Stimulated activated CD4-positive, alpha-beta T cell treated with anti-CD3 and anti-CD28 coated beads, Interleukin-12 subunit alpha, Interleukin-12 subunit beta, amount 100 ng/mL, for 48 hours (primary cell): ENCODE measurements around the gene MANBA.
"Not testable (repeated sequence)": the region's sequence is repeated elsewhere in the genome, so short reads cannot be mapped to it uniquely, and the experiment has no call there.

Source experiments
- DNase-seq, 3 donors: peaks; one replicate each; pipeline ENCODE4 v3.0.0-alpha.2; 2020; ENCODE audit warnings: low read depth in 2 of 3, low spot score in 1 of 3

MANBA gene

DNA sequence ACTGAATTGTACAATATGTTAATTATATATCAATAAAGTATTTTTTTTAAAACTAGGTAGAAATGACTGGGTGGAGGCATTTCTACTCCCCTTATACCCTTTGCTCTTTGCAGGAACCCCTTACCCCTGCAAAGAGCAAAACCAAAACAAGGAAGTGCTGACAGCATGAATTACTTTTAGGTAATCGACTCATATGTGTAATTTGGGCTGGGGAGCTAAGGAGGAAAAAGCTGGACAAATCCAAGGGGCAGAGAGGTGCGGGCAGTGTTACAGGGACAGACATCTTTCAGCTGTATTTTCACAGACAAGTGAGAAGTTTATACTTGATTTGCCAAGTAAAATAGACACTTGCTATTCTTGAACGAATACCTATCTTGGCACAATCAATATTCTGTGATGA, 35.5 kb downstream of the MANBA start:
- DNase-seq = no peak

DNA sequence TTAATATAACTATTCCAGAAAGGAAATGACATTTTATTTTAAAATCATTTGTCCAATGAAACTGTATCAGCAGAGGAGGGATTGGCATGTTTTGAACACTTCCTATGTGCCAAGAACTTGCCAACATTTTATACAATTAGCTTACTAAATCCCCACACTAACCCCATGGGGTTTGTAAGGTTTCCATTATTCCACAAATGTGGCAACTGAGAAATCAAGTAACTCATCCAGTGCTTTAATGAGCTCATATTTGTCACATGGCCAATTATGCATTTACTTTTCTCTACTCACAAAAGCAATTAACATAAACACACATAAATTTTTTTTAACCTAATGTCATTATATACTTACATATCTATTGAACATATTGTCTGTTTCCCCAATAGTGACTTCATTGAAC, 37.3 kb downstream of the MANBA start:
- DNase-seq = no peak

DNA sequence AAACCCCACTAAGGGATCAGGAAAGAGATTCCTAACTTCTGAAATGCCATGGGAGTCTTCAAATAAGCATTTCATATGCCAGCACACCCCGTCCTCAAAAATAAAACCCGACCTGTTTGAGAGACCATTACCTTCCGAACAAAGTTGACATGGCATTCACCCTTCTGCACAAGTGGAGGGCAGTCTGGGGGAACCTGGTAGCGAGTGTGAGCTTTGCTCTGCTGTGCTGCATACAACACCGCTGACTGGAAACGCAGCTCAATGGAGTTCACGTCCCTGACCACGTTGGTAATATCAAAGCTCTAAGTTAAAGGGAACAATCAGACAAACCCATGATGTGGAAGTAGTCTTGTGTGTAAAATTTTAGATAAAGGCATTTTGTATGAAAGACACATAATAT, 38.0 kb downstream of the MANBA start:
- no peak for DNase-seq

DNA sequence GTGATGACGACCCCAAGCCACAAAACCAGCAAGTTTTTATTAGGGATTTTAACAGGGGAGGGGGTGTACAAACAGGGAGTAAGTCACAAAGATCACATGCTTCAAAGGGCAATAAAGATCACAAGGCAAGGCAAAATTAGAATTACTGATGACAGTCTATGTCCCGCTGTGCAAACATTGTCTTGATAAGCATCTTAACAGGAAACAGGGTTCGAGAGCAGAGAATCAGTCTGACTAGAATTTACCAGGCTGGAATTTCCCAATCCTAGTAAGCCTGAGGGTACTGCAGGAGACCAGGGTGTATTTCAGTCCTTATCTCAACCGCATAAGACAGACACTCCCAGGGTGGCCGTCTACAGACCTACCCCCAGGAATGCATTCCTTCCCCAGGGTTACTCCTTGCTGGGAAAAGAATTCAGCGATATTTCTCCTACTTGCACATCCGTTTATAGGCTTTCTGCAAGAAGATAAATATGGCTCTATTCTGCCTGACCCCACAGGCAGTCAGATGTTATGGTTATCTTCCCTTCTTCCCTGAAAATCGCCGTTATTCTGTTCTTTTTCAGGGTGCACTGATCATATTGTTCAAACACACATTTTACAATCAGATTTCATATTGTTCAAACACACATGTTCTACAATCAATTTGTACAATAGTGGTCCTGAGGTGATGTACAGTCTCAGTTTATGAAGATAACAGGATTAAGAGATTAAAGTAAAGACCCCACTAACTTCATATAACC, 41.8 kb downstream of the MANBA start:
- not testable (repeated sequence) for DNase-seq

DNA sequence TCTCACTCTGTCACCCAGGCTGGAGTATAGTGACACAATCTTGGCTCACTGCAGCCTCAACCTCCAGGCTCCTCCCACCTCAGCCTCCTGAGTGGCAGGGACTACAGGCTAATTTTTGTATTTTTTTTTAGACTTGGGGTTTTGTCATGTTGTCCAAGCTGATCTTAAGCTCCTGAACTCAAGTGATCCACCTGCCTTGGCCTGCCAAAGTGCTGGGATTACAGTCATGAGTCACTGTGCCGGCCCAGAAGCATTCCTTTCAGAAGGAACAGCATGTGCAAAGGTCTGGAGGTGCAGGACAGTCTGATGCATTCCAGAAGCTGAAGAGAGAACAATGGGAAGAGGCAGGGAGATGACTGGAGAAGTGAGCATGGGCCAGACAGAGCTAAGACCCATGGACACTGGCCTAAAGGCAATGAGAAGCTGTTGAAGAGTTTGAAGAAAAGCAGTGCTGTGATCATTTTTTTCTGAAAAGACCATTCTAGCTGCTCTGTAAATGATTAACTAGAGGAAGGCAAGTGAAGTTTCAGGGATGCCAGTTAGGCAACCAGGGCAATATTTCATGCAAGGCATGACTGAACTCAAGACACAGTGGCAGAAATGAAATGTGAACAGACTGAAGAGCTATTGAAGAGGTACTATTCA, 43.2 kb downstream of the MANBA start:
- no peak for DNase-seq

DNA sequence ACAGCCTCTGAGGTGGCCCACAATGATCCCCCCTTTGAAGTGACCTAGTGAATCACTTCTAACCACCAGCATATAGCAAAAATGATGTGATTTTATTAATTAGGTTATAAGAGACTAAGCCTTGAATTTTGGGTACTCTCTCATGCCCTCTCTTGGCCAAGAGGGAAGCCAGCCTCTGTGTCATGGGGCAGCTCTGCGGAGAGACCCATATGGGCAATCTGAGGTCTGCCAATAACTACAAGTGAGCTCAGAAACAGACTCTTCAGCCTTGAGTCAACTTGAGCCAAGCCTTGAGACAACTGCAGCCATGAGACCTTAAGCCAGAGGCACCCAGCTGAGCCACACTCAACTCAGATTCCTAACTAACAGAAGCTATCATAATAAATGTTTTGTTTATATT, 45.7 kb downstream of the MANBA start:
- DNase-seq = no peak

DNA sequence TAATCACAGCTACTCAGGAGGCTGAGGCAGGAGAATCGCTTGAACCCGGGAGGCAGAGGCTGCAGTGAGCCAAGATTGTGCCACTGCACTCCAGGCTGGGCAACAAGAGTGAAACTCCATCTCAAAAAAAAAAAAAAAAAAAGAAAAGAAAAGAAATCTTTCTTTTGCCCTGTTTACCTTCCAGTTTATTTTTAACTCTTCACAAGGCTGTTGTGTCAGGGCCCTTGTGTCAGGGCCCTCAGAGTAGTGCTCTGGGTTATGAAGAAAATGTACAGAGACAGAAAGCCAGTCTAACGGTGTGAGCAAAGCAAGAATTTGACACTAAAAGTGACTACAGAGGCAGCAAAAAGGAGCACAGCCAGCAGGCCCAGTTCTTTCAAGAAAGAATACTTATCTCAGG, 47.0 kb downstream of the MANBA start:
- not testable (repeated sequence) for DNase-seq

DNA sequence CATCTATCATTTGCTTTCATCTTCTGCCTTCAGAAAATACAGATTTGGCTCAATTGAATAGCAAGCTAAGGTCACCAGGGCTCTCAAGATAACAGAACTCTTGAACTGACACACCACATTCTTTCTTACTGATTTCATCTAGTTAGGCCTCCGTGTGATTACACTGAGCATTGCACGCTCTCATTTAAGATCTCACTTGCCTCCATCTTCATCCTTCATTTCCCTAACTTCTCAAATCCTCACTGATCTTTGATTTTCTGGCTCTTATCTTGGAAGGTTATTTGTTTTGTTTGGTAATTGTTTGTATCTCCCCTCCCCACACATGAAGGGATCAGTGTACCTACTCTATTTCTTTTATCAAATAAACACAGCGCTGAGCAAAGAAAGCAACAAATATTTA, 47.7 kb downstream of the MANBA start:
- no peak for DNase-seq

DNA sequence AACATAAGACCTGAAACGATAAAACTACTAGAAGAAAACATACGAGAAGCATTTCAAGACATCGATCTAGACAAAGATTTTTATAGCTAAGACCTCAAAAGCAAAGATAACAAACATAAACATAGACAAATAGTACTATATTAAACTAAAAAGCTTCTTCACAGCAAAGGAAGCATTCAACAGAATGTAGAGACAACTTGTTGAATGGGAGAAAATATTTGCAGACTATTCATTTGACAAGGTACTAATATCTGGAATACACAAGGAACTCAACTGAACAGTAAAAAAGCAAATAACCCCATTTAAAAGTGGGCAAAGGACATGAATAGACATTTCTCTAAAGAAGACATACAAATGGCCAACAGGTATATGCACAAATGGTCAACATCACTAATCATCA, 49.8 kb downstream of the MANBA start:
- no peak for DNase-seq

DNA sequence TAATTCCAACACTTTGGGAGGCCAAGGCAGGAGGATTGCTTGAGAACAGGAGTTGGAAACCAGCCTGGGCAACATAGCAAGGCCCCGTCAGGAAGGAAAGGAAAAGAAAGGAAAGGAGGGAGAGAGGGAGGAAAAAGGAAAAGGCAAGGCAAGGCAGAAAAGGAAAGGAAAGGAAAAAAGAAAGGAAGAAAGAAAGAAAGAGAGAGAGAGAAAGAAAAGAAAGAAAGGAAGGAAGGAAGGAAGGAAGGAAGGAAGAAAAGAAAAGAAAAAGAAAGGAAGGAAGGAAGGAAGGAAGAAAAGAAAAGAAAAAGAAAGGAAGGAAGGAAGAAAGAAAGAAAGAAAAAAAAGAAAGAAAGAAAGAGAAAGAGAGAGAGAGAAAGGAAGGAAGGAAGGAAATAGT, 51.7 kb downstream of the MANBA start:
- DNase-seq = not testable (repeated sequence)

DNA sequence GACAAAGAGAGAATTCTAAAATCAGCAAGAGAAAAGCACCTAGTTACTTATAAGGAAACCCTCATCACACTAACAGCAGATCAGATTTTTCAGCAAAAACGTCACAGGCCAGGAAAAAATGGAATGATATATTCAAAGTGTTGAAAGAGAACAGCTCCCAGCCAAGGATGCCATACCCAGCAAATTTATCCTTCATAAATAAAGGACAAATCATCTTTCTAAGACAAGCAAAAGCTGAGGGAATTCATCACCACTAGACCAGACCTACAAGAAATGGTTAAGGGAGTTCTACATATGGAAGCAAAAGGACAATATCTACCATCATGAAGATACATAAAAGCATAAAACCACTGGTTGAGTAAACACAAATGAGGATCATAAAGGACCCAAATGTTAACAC, 53.6 kb downstream of the MANBA start:
- DNase-seq = no peak

DNA sequence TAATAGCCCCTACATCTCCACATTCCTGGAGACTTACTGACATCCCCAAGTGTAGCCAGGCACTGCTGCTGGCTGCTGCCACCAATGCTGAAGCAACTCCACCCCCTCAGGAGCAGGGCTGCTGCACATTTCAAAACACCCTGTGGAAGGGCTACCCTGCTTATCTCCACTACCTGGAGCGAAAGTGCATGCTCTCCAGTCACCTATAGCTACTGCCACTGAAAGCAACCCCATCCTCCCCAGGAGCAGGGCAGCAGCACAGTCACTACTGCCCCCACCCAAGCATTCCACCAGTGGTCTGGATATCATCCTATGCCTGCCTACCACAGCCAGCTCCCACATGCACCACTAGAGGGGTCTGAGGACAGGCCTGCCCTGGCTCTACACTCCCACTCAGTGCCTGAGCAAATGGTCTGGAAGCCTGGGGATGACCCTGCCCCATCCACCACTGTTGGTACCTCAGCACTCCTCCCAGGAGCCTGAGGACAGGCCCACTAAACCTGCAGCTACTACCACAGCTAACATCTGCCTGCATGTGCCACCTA, 55.3 kb downstream of the MANBA start:
- no peak for DNase-seq

DNA sequence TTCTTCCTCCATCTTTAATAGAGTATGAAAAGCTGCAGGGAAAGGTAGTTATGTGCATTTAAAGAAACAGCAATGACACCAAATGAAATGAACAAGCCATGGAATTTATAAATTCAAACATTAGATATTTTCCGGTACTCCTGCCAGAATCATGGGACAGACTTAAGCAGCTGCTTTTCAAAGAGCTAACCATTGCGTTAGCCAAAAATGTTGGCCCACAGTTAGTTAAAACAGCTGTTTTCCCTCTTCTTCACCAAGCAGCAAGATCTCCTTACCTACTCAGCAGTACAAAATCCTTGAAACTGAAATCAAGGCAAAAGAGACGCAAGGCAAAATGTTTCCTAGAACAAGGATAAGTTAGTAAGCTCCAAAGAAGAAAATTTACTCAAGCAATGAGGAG, 64.0 kb downstream of the MANBA start:
- DNase-seq = no peak

DNA sequence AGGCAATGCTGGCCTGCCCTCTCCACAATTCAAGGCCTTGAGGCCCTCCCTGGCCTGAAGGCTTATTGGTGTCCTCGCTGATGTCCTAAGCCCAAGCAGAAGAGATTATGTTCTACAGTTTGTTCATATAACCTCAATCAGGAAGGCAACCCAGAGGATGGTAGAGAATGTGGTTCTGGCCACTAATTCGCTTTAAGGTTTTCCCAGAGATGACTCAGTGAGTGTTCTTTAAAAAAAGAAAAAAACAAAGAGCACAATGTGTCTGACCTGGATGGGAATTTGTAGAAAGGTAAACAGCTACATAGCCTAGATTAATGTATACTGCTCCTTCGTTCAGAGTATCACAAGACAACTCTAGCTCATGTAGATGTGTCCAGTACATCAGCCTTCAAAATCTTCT, 66.0 kb downstream of the MANBA start:
- DNase-seq = no peak

DNA sequence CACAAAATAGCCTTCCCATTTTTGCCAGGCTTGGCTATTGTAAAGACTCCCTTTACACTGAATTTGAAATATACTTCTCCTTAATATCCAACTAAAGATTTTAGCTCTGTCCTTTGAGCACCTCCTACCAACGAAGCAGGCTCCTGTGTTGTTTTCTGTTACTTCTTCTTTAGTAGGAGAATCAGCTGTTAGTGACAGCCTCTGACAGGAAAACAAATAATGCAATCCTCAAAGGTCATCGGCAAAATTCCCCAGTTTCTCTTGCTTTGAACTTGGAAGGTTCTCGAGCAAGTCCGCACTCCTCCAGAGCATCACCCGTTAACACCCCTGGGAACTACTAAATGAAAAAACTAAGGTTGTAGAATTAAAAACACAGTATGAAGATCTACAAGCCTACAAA, 66.9 kb downstream of the MANBA start:
- DNase-seq = no peak

DNA sequence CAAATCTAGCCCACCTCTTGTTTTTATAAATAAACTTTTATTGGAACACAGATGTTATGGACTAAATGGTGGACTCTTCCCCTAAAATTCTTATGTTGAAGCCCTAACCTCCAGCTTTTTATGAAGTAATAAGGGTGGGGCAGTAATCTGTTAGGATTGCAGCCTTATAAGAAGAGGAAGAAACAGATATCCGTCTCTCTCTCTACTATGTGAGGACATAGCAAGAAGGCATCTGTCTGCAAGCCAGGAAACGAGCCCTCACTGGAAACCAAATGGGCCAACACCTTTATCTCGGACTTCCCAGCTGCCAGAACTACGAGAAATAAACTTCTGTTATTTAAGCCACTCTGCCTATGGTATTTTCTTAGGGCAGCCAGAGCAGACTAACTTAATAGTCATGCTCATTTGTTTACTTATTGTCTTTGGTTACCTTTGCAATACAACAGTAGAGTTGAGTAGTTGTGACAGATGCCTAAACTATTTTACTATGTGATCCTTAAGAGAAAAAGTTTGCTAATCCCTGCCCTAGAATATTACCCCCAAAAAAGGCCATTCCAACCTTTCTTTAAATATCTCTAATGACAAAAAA, 67.4 kb downstream of the MANBA start:
- DNase-seq = no peak

DNA sequence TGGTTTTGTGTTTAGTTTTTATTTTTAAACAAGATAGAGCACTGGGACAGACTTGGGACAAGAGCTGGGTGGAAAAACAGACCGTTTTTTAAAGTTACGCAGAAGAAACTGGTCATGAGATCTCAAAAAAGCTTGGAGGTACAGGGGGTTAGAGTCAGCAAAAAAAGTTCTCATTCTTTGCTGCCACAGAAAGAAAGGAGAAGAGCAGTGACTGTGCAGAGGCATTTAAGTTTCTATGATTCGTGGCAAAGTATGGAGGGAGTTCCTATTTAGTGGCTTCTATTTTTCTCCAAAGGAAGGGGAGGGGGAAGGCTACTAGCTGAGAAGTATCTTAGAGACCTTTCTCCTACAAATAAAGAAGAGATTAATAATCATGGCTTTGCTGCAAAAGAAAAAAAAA, 68.3 kb downstream of the MANBA start:
- no peak for DNase-seq

DNA sequence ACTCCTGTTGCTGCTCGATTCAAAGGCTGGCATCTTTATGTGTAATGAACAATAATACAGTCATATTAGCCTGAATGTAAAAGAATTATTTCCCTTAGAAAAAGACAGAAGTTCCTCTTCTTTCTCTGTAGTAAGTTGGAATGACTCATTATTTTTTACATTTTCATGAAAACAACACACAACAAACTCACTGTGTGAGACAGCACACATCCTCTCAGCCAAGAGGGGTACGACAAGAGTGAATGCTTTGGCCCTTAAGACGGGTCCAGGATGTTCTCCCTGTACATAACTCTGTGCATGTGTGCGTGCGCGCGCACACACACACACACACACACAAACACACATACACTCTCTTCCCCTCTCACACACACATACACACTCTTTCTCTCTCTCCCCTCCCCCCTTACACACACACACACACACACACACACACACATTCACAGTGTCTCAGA, 72.8 kb downstream of the MANBA start:
- DNase-seq = no peak

DNA sequence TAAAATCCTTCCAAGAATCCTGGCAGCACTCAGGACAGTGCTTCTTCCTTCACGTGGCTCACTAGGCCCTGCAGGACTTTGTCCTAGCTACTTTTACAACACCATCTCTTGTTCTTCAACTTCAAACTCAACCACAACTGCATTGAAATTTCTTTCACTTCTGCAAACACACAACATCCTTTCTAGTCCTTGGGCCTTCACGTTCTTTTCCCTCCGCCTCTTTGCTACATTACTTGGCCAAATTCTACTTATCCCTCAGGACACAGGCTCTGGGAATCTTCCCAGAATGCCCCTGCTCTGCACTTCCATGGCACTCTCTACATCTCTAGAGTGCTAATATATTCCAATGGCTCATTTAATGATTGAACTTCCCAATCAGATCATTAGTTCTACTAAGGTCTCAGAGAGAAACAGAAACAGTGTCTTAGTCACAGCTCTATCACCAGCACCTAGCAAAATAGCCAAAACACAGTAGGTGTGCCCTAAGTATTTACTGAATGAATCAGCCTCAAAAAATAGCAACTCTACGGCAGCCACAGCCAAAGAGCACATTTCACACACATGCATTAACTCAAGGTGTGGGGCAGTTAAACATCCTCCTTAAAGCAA, 73.3 kb downstream of the MANBA start:
- no peak for DNase-seq

DNA sequence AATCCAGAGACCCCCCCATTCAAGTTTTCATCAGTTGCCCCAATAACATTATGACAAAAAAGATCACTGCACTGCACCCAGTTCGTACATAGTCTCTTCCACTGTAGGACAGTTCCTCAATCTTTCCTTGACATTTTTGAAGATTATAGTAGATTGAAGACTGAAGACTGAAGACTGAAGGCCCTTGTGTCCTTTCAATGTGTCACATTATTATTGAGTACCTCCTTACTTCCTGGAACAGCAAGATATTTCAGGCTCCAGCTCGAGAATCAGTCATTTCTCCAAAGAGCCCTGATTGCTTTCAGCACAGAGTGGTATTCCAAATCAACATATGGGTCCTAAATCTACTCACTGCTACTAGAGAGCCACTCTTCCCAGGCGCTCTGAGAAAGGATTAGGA, 75.0 kb downstream of the MANBA start:
- DNase-seq = no peak

DNA sequence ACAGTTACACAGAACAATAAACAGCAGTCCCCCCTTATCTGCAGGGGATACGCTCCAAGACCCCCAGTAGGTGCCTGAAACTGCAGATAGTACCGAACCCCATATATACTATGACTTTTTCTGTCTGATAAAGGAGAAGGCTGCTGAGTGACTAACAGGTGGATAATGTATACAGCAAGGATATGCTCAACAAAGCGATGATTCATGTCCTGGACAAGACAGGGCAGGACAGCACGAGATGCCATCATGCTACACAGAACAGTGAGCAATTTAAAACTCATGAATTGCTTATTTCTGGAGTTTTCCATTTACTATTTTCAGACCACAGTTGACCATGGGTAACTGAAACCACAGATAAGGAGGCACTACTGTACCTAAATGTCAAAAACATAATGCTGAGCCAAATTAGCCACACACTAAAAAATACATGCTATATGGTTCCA, 76.1 kb downstream of the MANBA start:
- no peak for DNase-seq
